GM12865 (cell line): ENCODE results near the gene SLC41A3.

ENCODE experiments used
- DNase-seq: peaks from one replicate; pipeline ENCODE4 v3.0.0; 2010; ENCODE audit warnings: low read depth
- H3K4me3 ChIP-seq: 2 replicates; pipeline ENCODE4 v1.5.1; 2011; ENCODE audit warnings: mild to moderate bottlenecking, low read depth, low read length, control low read depth
- CTCF ChIP-seq: IDR thresholded peaks from 2 replicates; pipeline ENCODE4 v1.5.1; 2011; ENCODE audit warnings: low read length, control low read depth, low read depth, inconsistent platforms; ENCODE audit not compliant: insufficient read depth; ENCODE audit errors: missing control alignments

The SLC41A3 gene

GRCh38 chr3:126016616-126017015, 67.3 kb downstream of the SLC41A3 start:
- no peak for TF ChIP-seq CTCF
- no peak overlapping the region for H3K4me3 ChIP-seq
- no peak for DNase-seq

GRCh38 chr3:126015075-126015474, 68.8 kb downstream of the SLC41A3 start:
- TF ChIP-seq CTCF, result no peak
- no peak for DNase-seq
- no peak overlapping the region for H3K4me3 ChIP-seq

- H3K4me3 ChIP-seq, result no peak overlapping the region
- no peak for TF ChIP-seq CTCF
- no peak for DNase-seq
Measured at GRCh38 chr3:126014252-126014651, 69.7 kb downstream of the SLC41A3 start.

- H3K4me3 ChIP-seq, result no peak overlapping the region
- no peak for TF ChIP-seq CTCF
- no peak for DNase-seq
Measured at GRCh38 chr3:126013751-126014156, 70.2 kb downstream of the SLC41A3 start.

GRCh38 chr3:126009181-126009580, 74.7 kb downstream of the SLC41A3 start:
- no peak for TF ChIP-seq CTCF
- DNase-seq, result no peak
- H3K4me3 ChIP-seq, result no peak overlapping the region

GRCh38 chr3:126008219-126008618, 75.7 kb downstream of the SLC41A3 start:
- no peak overlapping the region for H3K4me3 ChIP-seq
- DNase-seq, result no peak
- TF ChIP-seq CTCF, result no peak

GRCh38 chr3:126005951-126006350, 78.0 kb downstream of the SLC41A3 start:
- TF ChIP-seq CTCF, result no peak
- DNase-seq, result no peak
- H3K4me3 ChIP-seq, result no peak overlapping the region
